NCI-H345 (cell line): Measurements from ENCODE around the gene MRPS18A.
"Not testable (repeated sequence)": the region's sequence is repeated elsewhere in the genome, so short reads cannot be mapped to it uniquely, and the experiment has no call there.

Experiments
- DNase-seq: peaks from one replicate; lab custom pipeline; 2025; lab: John Stamatoyannopoulos, UW

The MRPS18A gene

GRCh38 chr6:43671011-43671800, 16.4 kb downstream of the MRPS18A start:
- DNase-seq = no peak

GRCh38 chr6:43670623-43670986, 17.0 kb downstream of the MRPS18A start:
- DNase-seq = no peak

GRCh38 chr6:43669922-43670622, 17.5 kb downstream of the MRPS18A start:
- no peak for DNase-seq

GRCh38 chr6:43669050-43669921, 18.3 kb downstream of the MRPS18A start:
- DNase-seq = no peak

- DNase-seq = peak; percentile 88
Measured at GRCh38 chr6:43668151-43669028, 19.2 kb downstream of the MRPS18A start.

- peak; percentile 86 for DNase-seq
Measured at GRCh38 chr6:43667245-43668150, 20.1 kb downstream of the MRPS18A start.

GRCh38 chr6:43666196-43666920, 21.2 kb downstream of the MRPS18A start:
- no peak for DNase-seq

GRCh38 chr6:43665376-43665775, 22.2 kb downstream of the MRPS18A start:
- no peak for DNase-seq

- not testable (repeated sequence) for DNase-seq
Measured at GRCh38 chr6:43662948-43663347, 24.6 kb downstream of the MRPS18A start.

GRCh38 chr6:43658161-43658560, 29.4 kb downstream of the MRPS18A start:
- DNase-seq = no peak

GRCh38 chr6:43657221-43657802, 30.3 kb downstream of the MRPS18A start:
- no peak for DNase-seq

GRCh38 chr6:43652822-43653221, 34.8 kb downstream of the MRPS18A start:
- DNase-seq = not testable (repeated sequence)

- DNase-seq = no peak
Measured at GRCh38 chr6:43648248-43648647, 39.3 kb downstream of the MRPS18A start.

GRCh38 chr6:43647613-43648012, 40.0 kb downstream of the MRPS18A start:
- DNase-seq = no peak

- DNase-seq = no peak
Measured at GRCh38 chr6:43645613-43645964, 42.0 kb downstream of the MRPS18A start.

- no peak for DNase-seq
Measured at GRCh38 chr6:43644940-43645612, 42.5 kb downstream of the MRPS18A start, which contains the start of gene RSPH9. TSS of gene RSPH9 (plus strand) at chr6:43645036. CDS start at chr6:43645099, 63 bp downstream.

- DNase-seq = no peak
Measured at GRCh38 chr6:43639984-43640800, 47.4 kb downstream of the MRPS18A start.

GRCh38 chr6:43636308-43636659, 51.3 kb downstream of the MRPS18A start:
- no peak for DNase-seq
